Measurements from ENCODE around the gene PML. TPM values are rescaled to one million over a fixed set of nuclear protein-coding genes. Genes with fewer than 3 reads are reported as not detected.
"Not testable (repeated sequence)": the region's sequence is repeated elsewhere in the genome, so short reads cannot be mapped to it uniquely, and the experiment has no call there.

The PML gene
- total RNA-seq, 1 experiment from 2014 or later = 19.5 TPM

DNA sequence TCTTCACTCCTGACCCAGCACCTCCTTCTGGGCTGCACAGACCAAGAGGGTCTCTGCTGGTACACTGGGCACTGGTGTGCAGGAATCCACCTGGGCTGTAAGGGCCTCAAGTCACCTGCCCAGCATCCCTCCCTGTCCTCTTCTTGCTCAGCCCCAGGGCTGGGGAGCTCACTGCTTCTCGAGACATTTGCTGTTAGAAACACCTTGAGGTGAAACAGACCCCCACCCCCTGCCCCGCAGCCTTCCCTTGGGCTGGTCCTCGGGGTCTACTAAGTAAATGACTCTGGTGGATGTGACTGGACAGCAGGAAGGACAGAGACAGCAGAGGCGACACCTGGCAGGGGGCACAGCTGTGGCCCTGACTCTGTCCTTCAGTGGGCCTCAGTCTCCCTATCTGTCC, 39.2 kb upstream of the PML start:
- Histone ChIP-seq H3K4me3 (no peak overlapping the region), H3K9me3 (no peaks in the 10 kb centered on the region), H3K27me3 (no peaks in the 10 kb centered on the region), H3K36me3 (peaks cover 30% of the 10 kb centered on the region)
- no peak for DNase-seq

DNA sequence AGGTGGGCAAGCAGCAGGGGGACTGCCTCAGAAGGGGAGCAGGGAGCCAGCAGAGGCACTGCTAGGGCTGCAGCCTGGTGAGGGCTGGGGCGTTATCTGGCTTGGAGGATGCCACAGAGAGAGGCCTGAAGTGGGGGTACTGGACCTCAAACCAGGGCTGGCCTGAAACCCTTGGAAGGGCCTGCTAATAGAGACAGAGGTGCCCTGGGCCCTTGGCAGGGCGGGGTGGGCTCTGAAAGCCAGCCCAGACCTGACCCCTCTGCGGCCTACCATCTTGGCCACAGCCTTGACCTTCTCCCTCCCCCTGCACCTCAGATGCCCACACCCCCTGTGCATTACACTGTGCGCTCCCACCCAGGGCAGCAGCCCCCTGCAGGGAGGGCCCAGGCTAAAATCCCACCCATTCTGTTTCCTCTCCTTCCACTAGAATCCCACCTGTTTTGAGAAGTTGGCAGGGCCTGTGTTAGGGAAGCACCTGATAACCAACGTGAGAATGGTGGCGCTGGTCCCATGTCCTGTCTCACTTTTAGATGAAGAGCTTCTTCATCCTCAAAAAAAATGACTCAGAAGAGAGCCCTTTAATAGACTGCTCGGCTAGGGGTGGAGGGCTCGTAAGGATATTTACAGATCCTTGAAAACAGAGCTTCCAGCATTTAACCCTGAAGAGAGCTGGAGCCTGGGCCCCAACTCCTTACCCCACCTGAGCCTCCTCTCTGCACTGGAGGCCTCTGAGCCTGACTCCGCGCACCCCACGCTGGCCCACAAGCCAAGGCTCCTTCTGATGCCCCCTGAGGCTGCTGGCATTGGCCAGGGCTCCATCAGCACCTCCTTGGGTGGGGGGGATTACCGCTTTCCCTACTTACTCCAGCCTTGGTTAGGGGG, 38.4 kb upstream of the PML start:
- H3K27me3 ChIP-seq = no peaks in the 10 kb centered on the region
- no peak for DNase-seq
- H3K4me3 ChIP-seq = no peak overlapping the region
- no peaks in the 10 kb centered on the region for H3K9me3 ChIP-seq
- peaks cover 24% of the 10 kb centered on the region for H3K36me3 ChIP-seq

GRCh38 chr15:73956743-73957135, 37.8 kb upstream of the PML start:
- peak; percentile 99 for DNase-seq
- H3K4me3 ChIP-seq = no peak overlapping the region
- H3K27me3 ChIP-seq = no peaks in the 10 kb centered on the region
- H3K36me3 ChIP-seq = peaks cover 21% of the 10 kb centered on the region
- H3K9me3 ChIP-seq = no peaks in the 10 kb centered on the region

GRCh38 chr15:73957276-73957675, 37.2 kb upstream of the PML start:
- no peaks in the 10 kb centered on the region for H3K9me3 ChIP-seq
- peak; percentile 60 for DNase-seq
- H3K36me3 ChIP-seq = peaks cover 15% of the 10 kb centered on the region
- H3K27me3 ChIP-seq = no peaks in the 10 kb centered on the region
- H3K4me3 ChIP-seq = no peak overlapping the region

GRCh38 chr15:73957785-73958184, 36.7 kb upstream of the PML start:
- H3K4me3 ChIP-seq = no peak overlapping the region
- DNase-seq = no peak

DNA sequence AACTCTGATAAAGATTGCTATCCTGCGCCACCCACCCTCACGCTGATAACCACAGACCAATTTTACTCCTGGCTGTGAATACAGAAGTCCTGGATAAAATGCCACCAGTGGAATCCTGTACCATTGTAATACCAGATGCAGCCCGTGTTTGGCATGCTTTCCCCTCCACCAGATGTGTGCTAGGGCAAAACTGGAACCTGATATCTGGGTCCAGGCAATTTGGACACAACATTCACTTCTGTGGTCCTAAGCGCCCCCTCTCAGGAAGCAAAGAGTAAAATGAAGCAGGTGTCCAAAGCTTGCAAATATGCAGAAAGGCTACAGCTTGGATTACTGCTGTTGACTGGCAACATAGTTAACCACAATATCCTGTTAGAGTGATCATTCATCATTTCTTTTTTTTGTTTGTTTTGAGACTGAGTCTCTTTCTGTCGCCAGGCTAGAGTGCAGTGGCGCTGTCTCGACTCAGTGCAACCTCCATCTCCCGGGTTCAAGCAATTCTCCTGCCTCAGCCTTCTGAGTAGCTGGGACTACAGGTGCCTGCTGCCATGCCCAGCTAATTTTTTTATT, 35.4 kb upstream of the PML start:
- H3K27me3 ChIP-seq = no peaks in the 10 kb centered on the region
- no peaks in the 10 kb centered on the region for H3K9me3 ChIP-seq
- no peak for DNase-seq
- H3K4me3 ChIP-seq = no peak overlapping the region
- H3K36me3 ChIP-seq = no peaks in the 10 kb centered on the region

More at GRCh38 chr15:73957785-73958184, 36.7 kb upstream of the PML start:
- Histone ChIP-seq H3K9me3 (no peaks in the 10 kb centered on the region), H3K27me3 (no peaks in the 10 kb centered on the region), H3K36me3 (peaks cover 10% of the 10 kb centered on the region)

GRCh38 chr15:73959801-73960200, 34.7 kb upstream of the PML start:
- no peak for DNase-seq
- no peak overlapping the region for H3K4me3 ChIP-seq
- H3K27me3 ChIP-seq = no peaks in the 10 kb centered on the region
- no peaks in the 10 kb centered on the region for H3K36me3 ChIP-seq
- H3K9me3 ChIP-seq = no peaks in the 10 kb centered on the region

GRCh38 chr15:73960472-73961070, 33.9 kb upstream of the PML start:
- DNase-seq, H3K9me3 ChIP-seq, H3K27me3 ChIP-seq, H3K36me3 ChIP-seq, H3K4me3 ChIP-seq: not testable (repeated sequence)

DNA sequence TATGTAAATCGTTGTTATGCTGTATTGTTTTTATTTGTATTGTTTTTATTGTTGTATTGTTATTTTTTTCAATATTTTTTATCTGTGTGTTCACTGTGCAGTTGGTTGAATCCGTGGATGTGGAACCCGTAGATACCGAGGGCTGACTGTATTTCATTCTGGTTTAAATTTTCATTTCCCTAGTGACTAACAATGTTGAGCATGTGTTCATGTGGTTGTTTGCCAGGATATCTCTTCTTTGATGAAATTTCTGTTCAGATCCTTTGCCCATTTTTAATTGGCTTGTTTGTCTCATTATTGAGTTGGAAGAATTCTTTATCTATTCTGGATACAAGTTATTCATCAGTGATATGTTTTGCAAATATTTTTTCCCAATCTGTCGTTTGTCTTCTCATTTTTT, 32.1 kb upstream of the PML start:
- Histone ChIP-seq H3K4me3 (no peak overlapping the region), H3K36me3 (no peaks in the 10 kb centered on the region), H3K9me3 (no peaks in the 10 kb centered on the region), H3K27me3 (no peaks in the 10 kb centered on the region)
- no peak for DNase-seq

GRCh38 chr15:73964736-73965093, 29.8 kb upstream of the PML start:
- Histone ChIP-seq H3K36me3 (no peaks in the 10 kb centered on the region), H3K4me3 (no peak overlapping the region), H3K27me3 (no peaks in the 10 kb centered on the region), H3K9me3 (no peaks in the 10 kb centered on the region)
- peak; percentile 74 for DNase-seq

DNA sequence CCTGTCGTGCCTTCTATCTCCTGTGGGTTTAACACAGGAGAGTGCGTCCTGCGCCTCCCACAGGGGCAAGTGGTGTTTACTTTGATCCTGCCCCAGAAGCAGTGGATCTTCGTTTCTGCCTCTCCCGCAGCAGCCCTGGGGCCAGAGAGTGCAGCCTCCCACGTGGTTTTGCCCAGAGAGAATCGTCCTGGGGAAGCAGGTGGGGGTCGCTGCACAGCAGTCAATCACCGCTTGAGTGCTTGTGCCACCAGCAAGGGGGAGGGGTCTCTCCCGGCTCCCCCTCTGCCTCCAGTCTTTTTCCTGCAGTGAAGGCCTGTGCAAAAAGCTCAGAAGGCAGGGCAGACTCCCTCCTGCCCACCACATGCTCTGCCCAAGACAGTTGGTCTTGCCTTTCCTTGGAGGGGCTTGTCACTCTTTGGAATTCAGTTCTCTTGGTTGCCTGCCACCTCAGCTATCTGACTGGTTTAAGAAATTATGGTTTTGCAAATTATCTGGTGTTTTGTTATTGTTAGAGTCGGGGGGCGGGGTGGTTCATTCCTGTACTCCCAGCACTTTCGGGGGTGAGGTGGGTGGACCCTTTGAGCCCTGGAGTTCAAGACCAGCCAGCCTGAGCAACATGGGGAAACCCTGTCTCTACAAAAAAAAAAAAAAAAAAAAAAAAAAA, 29.3 kb upstream of the PML start:
- no peak for DNase-seq
- no peaks in the 10 kb centered on the region for H3K9me3 ChIP-seq
- no peaks in the 10 kb centered on the region for H3K27me3 ChIP-seq
- H3K4me3 ChIP-seq = no peak overlapping the region
- H3K36me3 ChIP-seq = no peaks in the 10 kb centered on the region

DNA sequence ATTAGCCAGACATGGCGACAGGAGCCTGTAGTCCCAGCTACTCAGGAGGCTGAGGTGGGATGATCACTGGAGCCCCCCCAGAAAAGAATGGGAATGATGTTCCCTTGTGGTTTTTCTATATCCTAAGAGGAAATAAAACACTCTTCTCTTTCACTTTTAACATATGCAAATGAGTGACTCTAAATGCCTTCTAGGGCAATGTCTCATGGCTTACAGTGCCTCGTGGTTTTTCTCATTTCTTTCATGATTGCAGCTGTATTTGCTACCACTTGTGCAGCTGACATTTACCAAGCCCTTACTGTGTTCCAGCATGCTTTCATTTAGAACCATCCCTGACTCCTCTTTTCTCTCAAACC, 28.8 kb upstream of the PML start:
- no peaks in the 10 kb centered on the region for H3K36me3 ChIP-seq
- no peak overlapping the region for H3K4me3 ChIP-seq
- H3K9me3 ChIP-seq = no peaks in the 10 kb centered on the region
- H3K27me3 ChIP-seq = no peaks in the 10 kb centered on the region
- DNase-seq = no peak

GRCh38 chr15:73968461-73968860, 26.1 kb upstream of the PML start:
- Histone ChIP-seq H3K4me3 (no peak overlapping the region), H3K27me3 (no peaks in the 10 kb centered on the region), H3K9me3 (no peaks in the 10 kb centered on the region), H3K36me3 (no peaks in the 10 kb centered on the region)
- no peak for DNase-seq

GRCh38 chr15:73969151-73969759, 25.3 kb upstream of the PML start:
- H3K36me3 ChIP-seq = no peaks in the 10 kb centered on the region
- H3K9me3 ChIP-seq = peaks cover 1% of the 10 kb centered on the region; the same call in 1 of the 2 replicates
- no peaks in the 10 kb centered on the region for H3K27me3 ChIP-seq
- DNase-seq = no peak
- H3K4me3 ChIP-seq = no peak overlapping the region

DNA sequence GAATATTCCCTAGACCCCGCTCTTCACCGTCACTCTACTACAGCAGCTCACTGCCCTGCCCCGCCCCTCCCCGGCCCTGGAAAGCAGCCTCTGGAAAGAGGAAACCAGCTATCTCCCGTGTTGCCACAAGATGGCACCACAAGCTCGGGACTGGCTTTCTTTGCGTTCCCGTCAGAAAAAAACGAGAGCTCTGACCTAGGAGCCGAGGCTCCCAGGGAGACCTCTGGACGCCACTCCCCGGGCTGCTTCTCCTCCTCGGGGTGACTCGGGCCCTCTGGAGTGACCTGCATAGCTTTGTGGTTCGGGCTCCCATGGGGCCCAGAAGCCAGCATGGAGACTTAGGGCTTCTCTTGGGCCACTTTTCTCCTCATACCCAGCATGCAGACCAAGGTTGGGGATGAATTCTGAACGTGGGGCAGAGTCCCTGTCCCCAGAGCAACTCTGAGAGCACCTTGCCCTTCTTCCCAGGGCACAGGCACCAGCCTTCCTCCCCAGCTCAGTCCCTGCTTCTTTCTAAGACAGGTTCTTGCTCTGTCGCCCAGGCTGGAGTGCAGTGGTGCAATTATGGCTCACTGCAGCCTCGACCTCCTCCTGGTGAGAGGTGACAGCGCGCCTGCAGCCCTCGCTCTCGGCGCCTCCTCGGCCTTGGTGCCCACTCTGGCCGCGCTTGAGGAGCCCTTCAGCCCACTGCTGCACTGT, 21.4 kb upstream of the PML start:
- H3K36me3 ChIP-seq = no peaks in the 10 kb centered on the region
- peak; percentile 81 for DNase-seq
- no peaks in the 10 kb centered on the region for H3K27me3 ChIP-seq
- H3K9me3 ChIP-seq = peaks cover 5% of the 10 kb centered on the region; the same call in 1 of the 2 replicates
- H3K4me3 ChIP-seq = no peak overlapping the region

DNA sequence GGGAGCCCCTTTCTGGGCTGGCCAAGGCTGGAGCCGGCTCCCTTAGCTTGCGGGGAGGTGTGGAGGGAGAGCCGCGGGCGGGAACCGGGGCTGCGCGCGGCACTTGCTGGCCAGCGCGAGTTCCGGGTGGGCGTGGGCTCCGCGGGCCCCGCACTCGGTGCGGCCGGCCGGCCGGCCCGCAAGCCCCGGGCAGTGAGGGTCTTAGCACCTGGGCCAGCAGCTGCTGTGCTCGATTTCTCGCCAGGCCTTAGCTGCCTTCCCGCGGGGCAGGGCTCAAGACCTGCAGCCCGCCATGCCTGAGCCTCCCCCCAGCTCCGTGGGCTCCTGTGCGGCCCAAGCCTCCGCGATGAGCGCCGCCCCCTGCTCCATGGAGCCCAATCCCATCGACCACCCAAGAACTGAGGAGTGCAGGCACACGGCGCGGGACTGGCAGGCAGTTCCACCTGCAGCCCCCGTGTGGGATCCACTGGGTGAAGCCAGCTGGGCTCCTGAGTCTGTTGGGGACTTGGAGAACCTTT, 20.8 kb upstream of the PML start:
- H3K27me3 ChIP-seq, H3K9me3 ChIP-seq, DNase-seq, H3K4me3 ChIP-seq, H3K36me3 ChIP-seq: not testable (repeated sequence)

All from MG63 (cell line).